Body of pancreas (tissue), 4 donors: ENCODE measurements around the gene RNF13.
"Not testable (repeated sequence)": the region's sequence is repeated elsewhere in the genome, so short reads cannot be mapped to it uniquely, and the experiment has no call there.

Source experiments
- CTCF ChIP-seq, 7 experiments: fragments of 450-650 bp in 4 of 7; fragments of 200-600 bp in 3 of 7; sonication (generic) in 3 of 7; IDR thresholded peaks; one replicate each; pipeline ENCODE4 v1.5.1; 2016 to 2019; ENCODE audit warnings: antibody characterized with exemption in 7 of 7
- POLR2A ChIP-seq, 3 donors: fragments of 450-650 bp; IDR thresholded peaks; one replicate each; pipeline ENCODE4 v1.6.1; 2016; ENCODE audit warnings: antibody characterized with exemption in 3 of 3, mild to moderate bottlenecking in 2 of 3

DNA sequence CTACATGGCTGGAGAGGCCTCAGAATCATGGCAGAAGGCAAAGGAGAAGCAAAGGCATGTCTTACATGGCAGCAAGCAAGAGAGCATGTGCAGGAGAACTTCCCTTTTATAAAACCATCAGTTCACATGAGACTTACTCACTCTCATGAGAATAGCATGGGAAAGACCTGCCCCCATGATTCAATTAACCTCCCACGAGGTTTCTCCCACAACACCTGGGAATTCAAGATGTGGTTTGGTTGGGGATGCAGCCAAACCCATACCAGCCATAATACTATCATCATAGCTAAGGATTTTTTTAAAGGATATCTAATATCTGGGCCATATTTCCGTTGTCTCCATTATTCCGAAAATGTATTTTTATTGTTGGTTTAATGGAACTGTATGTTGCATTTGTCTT is 26.5 kb downstream of the RNF13 start:
- not testable (repeated sequence) for TF ChIP-seq CTCF, POLR2A (IDR thresholded peaks at IDR 0.05)
